GM23248 (cell line): Measurements from ENCODE around the gene CCN2. TPM values are rescaled to one million over a fixed set of nuclear protein-coding genes. Genes with fewer than 3 reads are reported as not detected.
A peak's percentile ranks its signal among the peaks of the same experiment; 100 is the strongest.

Experiments used
- DNase-seq: peaks from one replicate; pipeline ENCODE4 v3.0.0-alpha.2; 2015
- H2AFZ ChIP-seq: fragments of 200-600 bp; sonication (generic); 2 replicates; pipeline ENCODE4 v1.6.1; 2016; ENCODE audit warnings: antibody characterized with exemption
- H3F3A ChIP-seq: fragments of 200-600 bp; sonication (generic); 2 replicates; pipeline ENCODE4 v1.6.1; 2016; ENCODE audit warnings: mild to moderate bottlenecking, antibody characterized with exemption, mixed run types; ENCODE audit not compliant: insufficient read depth
- H3K27ac ChIP-seq: fragments of 200-600 bp; sonication (generic); 2 replicates; pipeline ENCODE4 v1.5.1; 2016; ENCODE audit warnings: mild to moderate bottlenecking
- H3K27me3 ChIP-seq: fragments of 200-600 bp; sonication (generic); replicated peaks from 2 replicates; pipeline ENCODE4 v1.6.1; 2016; ENCODE audit warnings: mild to moderate bottlenecking; ENCODE audit not compliant: insufficient read depth
- H3K36me3 ChIP-seq: fragments of 200-600 bp; sonication (generic); 2 replicates; pipeline ENCODE4 v1.6.1; 2016; ENCODE audit warnings: low read depth, mild to moderate bottlenecking
- H3K4me1 ChIP-seq: fragments of 200-600 bp; sonication (generic); 2 replicates; pipeline ENCODE4 v1.6.1; 2016; ENCODE audit warnings: mild to moderate bottlenecking; ENCODE audit not compliant: insufficient read depth
- H3K4me2 ChIP-seq: fragments of 200-600 bp; sonication (generic); one replicate; pipeline ENCODE4 v1.6.1; 2016; ENCODE audit warnings: mild to moderate bottlenecking; ENCODE audit not compliant: unreplicated experiment
- H3K4me3 ChIP-seq: fragments of 200-600 bp; sonication (generic); 2 replicates; pipeline ENCODE4 v1.5.1; 2016; ENCODE audit warnings: mild to moderate bottlenecking
- H3K79me2 ChIP-seq: fragments of 200-600 bp; sonication (generic); 2 replicates; pipeline ENCODE4 v1.6.1; 2016; ENCODE audit warnings: mild to moderate bottlenecking; ENCODE audit not compliant: insufficient read depth
- H3K9ac ChIP-seq: fragments of 200-600 bp; sonication (generic); 2 replicates; pipeline ENCODE4 v1.6.1; 2016; ENCODE audit warnings: mild to moderate bottlenecking
- H3K9me2 ChIP-seq: fragments of 200-600 bp; sonication (generic); 2 replicates; pipeline ENCODE4 v1.6.1; 2016; ENCODE audit warnings: mixed run types, mild to moderate bottlenecking, moderate library complexity; ENCODE audit not compliant: insufficient read depth
- H3K9me3 ChIP-seq: fragments of 200-600 bp; sonication (generic); one replicate; pipeline ENCODE4 v1.6.1; 2017; ENCODE audit warnings: low read depth
- H4K20me1 ChIP-seq: fragments of 200-600 bp; sonication (generic); 2 replicates; pipeline ENCODE4 v1.6.0; 2016; ENCODE audit not compliant: insufficient read depth
- EZH2 ChIP-seq: fragments of 200-600 bp; sonication (generic); IDR thresholded peaks from 2 replicates; pipeline ENCODE4 v1.6.1; 2018; ENCODE audit warnings: antibody characterized with exemption, mild to moderate bottlenecking; ENCODE audit not compliant: insufficient read depth, poor library complexity, severe bottlenecking
- EZH2phosphoT487 ChIP-seq: fragments of 200-600 bp; sonication (generic); IDR thresholded peaks from 2 replicates; pipeline ENCODE4 v1.6.1; 2018; ENCODE audit warnings: antibody characterized with exemption, moderate library complexity, mild to moderate bottlenecking, low read depth; ENCODE audit not compliant: insufficient read depth
- WGBS, 2 experiments: methylation state at CpG; one replicate each; pipeline ENCODE4 v1.1.6; 2015 to 2017; ENCODE audit warnings: low lambda C conversion rate in 2 of 2, low coverage in 1 of 2; ENCODE audit errors: missing lambda C conversion rate in 2 of 2; 5-methylcytosine and 5-hydroxymethylcytosine counted together
- in situ Hi-C: fragments of 300-500 bp; cut with MboI; formaldehyde crosslinking; loops from 2 replicates; pipeline ENCODE4 v1.15.0; 2020
- polyA plus RNA-seq: library from polyadenylated mRNA; unstranded; fragments of >200 nt; fragmentation: Nextera tagmentation; extraction: Ambion mirVana; gene quantifications from 2 replicates; pipeline ENCODE4 v1.2.1, GENCODE V29; 2016
- total RNA-seq: library from RNA; depleted of rRNA; stranded (reverse); fragments of >200 nt; shearing (Covaris generic); gene quantifications from 2 replicates; pipeline ENCODE4 v1.2.3, GENCODE V29; 2014

Gene CCN2
- total and polyA plus RNA-seq, 2 experiments from 2014 or later: 410 to 1,647 TPM

DNA sequence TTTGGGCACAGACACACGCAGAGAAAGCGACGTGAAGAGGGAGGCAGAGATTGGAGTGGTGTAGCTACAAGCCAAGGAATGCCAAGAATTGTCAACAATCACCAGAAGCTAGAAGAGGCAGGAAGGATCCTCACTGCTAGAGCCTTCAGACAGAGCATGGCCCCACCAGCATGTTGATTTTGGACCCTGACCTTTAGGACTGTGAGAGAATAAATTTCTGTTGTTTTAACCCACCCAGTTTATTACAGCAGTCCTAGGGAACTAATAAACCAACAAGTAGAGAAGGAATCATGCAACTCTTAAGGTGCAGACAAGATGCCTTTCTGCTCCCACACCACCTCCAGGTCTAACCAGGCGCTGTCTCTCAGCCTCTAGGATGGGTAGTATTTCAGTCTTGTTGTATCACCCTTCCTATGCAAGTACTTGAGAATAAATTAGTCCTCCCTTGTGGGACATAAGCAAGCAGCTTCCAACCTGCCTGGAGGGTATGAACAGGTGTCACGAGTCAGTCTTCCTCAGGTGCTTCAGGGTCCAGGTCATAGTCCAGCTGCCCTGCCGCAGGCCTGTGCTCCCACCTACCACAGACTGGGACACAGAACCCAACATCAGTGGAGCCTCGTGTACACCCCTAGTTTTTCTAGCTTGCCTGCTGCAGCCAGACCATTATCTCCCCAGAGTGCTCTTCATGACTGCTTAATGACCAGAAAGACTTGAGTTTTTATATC, 46.4 kb upstream of the CCN2 start:
- TF ChIP-seq EZH2 (no peak), EZH2phosphoT487 (no peak)
- WGBS, 2 experiments: 97 to 98% methylated on average over 7 of the region's 7 CpGs

GRCh38 chr6:131995917-131996316, 44.7 kb upstream of the CCN2 start:
- DNase-seq: peak; percentile 93
- H3K36me3 ChIP-seq: no peaks in the 10 kb centered on the region
- TF ChIP-seq EZH2phosphoT487: no peak
- no peak for TF ChIP-seq EZH2
- H3K27ac ChIP-seq: peak overlapping the region; percentile 58
- no peaks in the 10 kb centered on the region for H3K9me3 ChIP-seq
- 0 out of 2 replicates have a peak, but pooled peaks cover 3% of the 10 kb centered on the region for H3K9me2 ChIP-seq
- no peaks in the 10 kb centered on the region for H4K20me1 ChIP-seq
- WGBS, 2 experiments: 0 to 5% methylated on average over 1 of the region's 1 CpG
- H3F3A ChIP-seq: peaks cover 15% of the 10 kb centered on the region; the same call in 1 of the 2 replicates
- in situ Hi-C loops: no loop called here
- H3K27me3 ChIP-seq: no peaks in the 10 kb centered on the region
- no peak overlapping the region for H2AFZ ChIP-seq
- H3K4me2 ChIP-seq: peak overlapping the region; percentile 17
- no peaks in the 10 kb centered on the region for H3K79me2 ChIP-seq
- H3K4me1 ChIP-seq: peaks cover 17% of the 10 kb centered on the region
- H3K4me3 ChIP-seq: no peak overlapping the region
- H3K9ac ChIP-seq: no peak overlapping the region

More for the DNA sequence above, 46.4 kb upstream of the CCN2 start:
- Histone ChIP-seq H3K9me2 (0 out of 2 replicates have a peak, but pooled peaks cover 3% of the 10 kb centered on the region), H3K9me3 (no peaks in the 10 kb centered on the region), H3K9ac (no peak overlapping the region), H3K79me2 (no peaks in the 10 kb centered on the region), H3F3A (peaks cover 15% of the 10 kb centered on the region; the same call in 1 of the 2 replicates), H3K4me2 (no peak overlapping the region), H3K27me3 (no peaks in the 10 kb centered on the region), H4K20me1 (no peaks in the 10 kb centered on the region), H3K36me3 (no peaks in the 10 kb centered on the region), H3K4me1 (peaks cover 17% of the 10 kb centered on the region), H2AFZ (no peak overlapping the region), H3K4me3 (no peak overlapping the region), H3K27ac (no peak overlapping the region)
- no peak for DNase-seq
- in situ Hi-C loops: no loop called here

- Histone ChIP-seq H3K9me3 (no peaks in the 10 kb centered on the region), H3K9me2 (no peaks in the 10 kb centered on the region), H3K36me3 (no peaks in the 10 kb centered on the region), H2AFZ (no peak overlapping the region), H3F3A (peaks cover 15% of the 10 kb centered on the region; the same call in 1 of the 2 replicates), H4K20me1 (no peaks in the 10 kb centered on the region), H3K79me2 (no peaks in the 10 kb centered on the region), H3K27me3 (no peaks in the 10 kb centered on the region), H3K27ac (no peak overlapping the region), H3K9ac (no peak overlapping the region), H3K4me1 (peaks cover 17% of the 10 kb centered on the region), H3K4me3 (no peak overlapping the region), H3K4me2 (no peak overlapping the region)
- TF ChIP-seq EZH2 (no peak), EZH2phosphoT487 (no peak)
- DNase-seq: no peak
- WGBS, 2 experiments: 73% methylated on average over 2 of the region's 2 CpGs
- in situ Hi-C loops: no loop called here
These were observed 41.4 kb upstream of the CCN2 start for GRCh38 chr6:131992557-131992956.

DNA sequence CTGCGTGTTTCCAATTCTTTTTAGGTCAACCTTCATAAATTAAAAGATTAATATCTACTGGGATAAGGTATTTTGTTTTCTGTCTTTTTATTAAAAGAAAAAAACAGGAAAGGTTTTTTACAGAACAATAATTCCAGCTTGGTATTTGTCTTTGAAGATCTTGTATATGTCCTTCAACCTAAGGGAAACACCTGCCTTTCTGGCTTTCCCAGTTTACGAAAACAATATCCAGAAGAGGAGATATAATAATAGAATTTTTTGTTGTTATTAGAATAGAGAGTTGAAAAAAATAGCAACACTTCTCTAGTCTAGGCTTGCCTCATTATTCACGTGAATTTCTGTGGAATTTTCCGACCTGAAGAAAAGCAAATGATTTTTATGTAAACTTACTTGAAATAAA, 37.9 kb upstream of the CCN2 start:
- Histone ChIP-seq H3K4me3 (no peak overlapping the region), H3K9me3 (no peaks in the 10 kb centered on the region), H3K36me3 (no peaks in the 10 kb centered on the region), H3F3A (peaks cover 7% of the 10 kb centered on the region), H3K79me2 (no peaks in the 10 kb centered on the region), H3K4me1 (no peaks in the 10 kb centered on the region), H4K20me1 (no peaks in the 10 kb centered on the region), H3K27me3 (no peaks in the 10 kb centered on the region), H3K9me2 (no peaks in the 10 kb centered on the region), H3K27ac (no peak overlapping the region), H3K9ac (no peak overlapping the region), H3K4me2 (no peak overlapping the region), H2AFZ (no peak overlapping the region)
- no peak for TF ChIP-seq EZH2phosphoT487
- no peak for TF ChIP-seq EZH2
- in situ Hi-C loops: no loop called here
- DNase-seq: no peak
- WGBS, 2 experiments: 95% methylated on average over 4 of the region's 4 CpGs
